Karpas-422 (cell line): Measurements from ENCODE around the gene RCC1. TPM values are rescaled to one million over a fixed set of nuclear protein-coding genes. Genes with fewer than 3 reads are reported as not detected.
"Not testable (repeated sequence)": the region's sequence is repeated elsewhere in the genome, so short reads cannot be mapped to it uniquely, and the experiment has no call there.

ENCODE experiments used
- DNase-seq: peaks from one replicate; pipeline ENCODE4 v3.0.0-alpha.2; 2015
- H2AFZ ChIP-seq: fragments of 200-600 bp; sonication (generic); 2 replicates; pipeline ENCODE4 v1.6.1; 2014; ENCODE audit warnings: antibody characterized with exemption, low read length, mixed read lengths
- H3K27ac ChIP-seq: fragments of 200-600 bp; sonication (generic); 2 replicates; pipeline ENCODE4 v1.5.1; 2014; ENCODE audit warnings: mild to moderate bottlenecking, low read length, moderate library complexity
- H3K27me3 ChIP-seq: fragments of 200-600 bp; sonication (generic); 2 replicates; pipeline ENCODE4 v1.6.1; 2014; ENCODE audit warnings: low read length, mixed read lengths
- H3K36me3 ChIP-seq: fragments of 200-600 bp; sonication (generic); 2 replicates; pipeline ENCODE4 v1.6.1; 2014; ENCODE audit warnings: low read length, mixed read lengths; ENCODE audit not compliant: insufficient read depth
- H3K4me1 ChIP-seq: fragments of 200-600 bp; sonication (generic); 2 replicates; pipeline ENCODE4 v1.6.1; 2014; ENCODE audit warnings: mild to moderate bottlenecking, low read length, mixed read lengths
- H3K4me2 ChIP-seq: fragments of 200-600 bp; sonication (generic); 2 replicates; pipeline ENCODE4 v1.6.1; 2014; ENCODE audit warnings: low read length, low read depth, mild to moderate bottlenecking; ENCODE audit not compliant: poor library complexity, severe bottlenecking
- H3K4me3 ChIP-seq: fragments of 200-600 bp; sonication (generic); 2 replicates; pipeline ENCODE4 v1.5.1; 2014; ENCODE audit warnings: mild to moderate bottlenecking, antibody characterized with exemption, low read length, mixed read lengths
- H3K79me2 ChIP-seq: fragments of 200-600 bp; sonication (generic); 2 replicates; pipeline ENCODE4 v1.6.1; 2014; ENCODE audit warnings: mild to moderate bottlenecking, low read length, mixed read lengths
- H3K9ac ChIP-seq: fragments of 200-600 bp; sonication (generic); 2 replicates; pipeline ENCODE4 v1.6.0; 2014; ENCODE audit warnings: low read length
- H3K9me2 ChIP-seq: fragments of 200-600 bp; sonication (generic), shearing (Covaris generic); replicated peaks from 2 replicates; pipeline ENCODE4 v1.6.0; 2014; ENCODE audit warnings: mild to moderate bottlenecking, low read length, moderate library complexity; ENCODE audit not compliant: insufficient read depth
- H3K9me3 ChIP-seq: fragments of 300-700, 200-600 bp; sonication (generic); 2 replicates; pipeline ENCODE4 v1.6.1; 2014; ENCODE audit warnings: low read length, mixed read lengths
- H4K20me1 ChIP-seq: fragments of 200-600 bp; sonication (generic); 2 replicates; pipeline ENCODE4 v1.6.1; 2014; ENCODE audit warnings: mild to moderate bottlenecking, antibody characterized with exemption, low read length, low read depth; ENCODE audit not compliant: insufficient read depth
- total RNA-seq: library from RNA; depleted of rRNA; stranded (reverse); fragments of >200 nt; shearing (Covaris generic); gene quantifications from 2 replicates; pipeline ENCODE4 v1.2.3, GENCODE V29; 2014; ENCODE audit warnings: low replicate concordance

RCC1 gene
- total RNA-seq, 1 experiment from 2014 or later = 27.5 TPM

DNA sequence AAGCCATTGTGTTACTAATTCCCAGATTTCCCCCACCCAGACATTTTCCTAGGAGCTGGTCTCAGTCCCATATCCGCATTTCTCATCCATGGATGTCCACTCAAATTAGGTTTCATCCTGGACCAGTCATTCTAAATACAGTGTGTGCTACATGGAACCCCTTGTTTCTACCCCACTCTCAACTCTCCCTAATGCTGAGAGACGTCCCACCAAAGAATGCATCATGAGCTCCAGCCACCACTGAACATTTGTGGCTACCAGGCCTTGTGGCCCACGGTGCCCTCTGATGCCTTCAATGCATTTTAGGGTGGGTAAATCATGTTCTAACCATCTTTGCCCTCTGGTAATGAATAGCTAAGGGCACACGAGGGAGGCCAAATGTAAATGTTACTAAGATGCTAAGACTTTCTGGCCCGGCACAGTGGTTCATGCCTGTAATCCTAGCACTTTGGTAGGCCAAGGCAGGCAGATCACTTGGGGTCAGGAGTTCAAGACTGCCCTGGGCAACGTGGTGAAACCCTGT, 72.9 kb downstream of the RCC1 start:
- Histone ChIP-seq H3K4me1 (peaks cover 41% of the 10 kb centered on the region), H3K27ac (peak overlapping the region; percentile 84; the same call in 1 of the 2 replicates), H3K9me2 (no peaks in the 10 kb centered on the region), H3K79me2 (peaks cover 22% of the 10 kb centered on the region), H3K27me3 (no peaks in the 10 kb centered on the region), H3K4me3 (no peak overlapping the region), H3K36me3 (peaks cover 32% of the 10 kb centered on the region), H3K9ac (no peak overlapping the region), H2AFZ (no peak overlapping the region), H3K4me2 (no peak overlapping the region), H4K20me1 (peaks cover 12% of the 10 kb centered on the region), H3K9me3 (no peaks in the 10 kb centered on the region)
- DNase-seq = no peak

DNA sequence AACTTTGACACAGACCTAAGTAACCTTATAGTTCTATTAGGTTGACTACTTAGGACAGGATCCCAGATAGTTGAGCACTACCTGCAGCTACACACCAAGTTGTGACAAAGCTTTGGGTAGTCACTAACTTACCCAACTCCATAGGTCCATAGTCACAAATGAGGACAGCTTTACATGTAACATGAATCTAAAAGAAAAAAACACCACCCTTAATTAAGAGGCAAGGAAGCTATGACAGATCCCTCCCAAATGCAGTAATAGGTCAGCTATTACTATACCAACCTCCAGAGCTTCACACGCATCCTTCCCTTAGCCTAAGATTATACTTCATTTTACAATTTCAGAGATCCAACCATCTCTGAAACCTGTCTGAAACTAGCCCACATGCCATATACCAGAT, 73.6 kb downstream of the RCC1 start:
- Histone ChIP-seq H3K27ac (peak overlapping the region; percentile 84; the same call in 1 of the 2 replicates), H3K79me2 (peaks cover 22% of the 10 kb centered on the region), H2AFZ (no peak overlapping the region), H3K4me2 (peak overlapping the region; percentile 95), H3K36me3 (peaks cover 32% of the 10 kb centered on the region), H3K9me3 (no peaks in the 10 kb centered on the region), H3K9me2 (no peaks in the 10 kb centered on the region), H3K4me3 (peak overlapping the region; percentile 97), H3K4me1 (peaks cover 41% of the 10 kb centered on the region), H4K20me1 (peaks cover 12% of the 10 kb centered on the region), H3K27me3 (no peaks in the 10 kb centered on the region), H3K9ac (peak overlapping the region; percentile 96)
- DNase-seq = no peak

DNA sequence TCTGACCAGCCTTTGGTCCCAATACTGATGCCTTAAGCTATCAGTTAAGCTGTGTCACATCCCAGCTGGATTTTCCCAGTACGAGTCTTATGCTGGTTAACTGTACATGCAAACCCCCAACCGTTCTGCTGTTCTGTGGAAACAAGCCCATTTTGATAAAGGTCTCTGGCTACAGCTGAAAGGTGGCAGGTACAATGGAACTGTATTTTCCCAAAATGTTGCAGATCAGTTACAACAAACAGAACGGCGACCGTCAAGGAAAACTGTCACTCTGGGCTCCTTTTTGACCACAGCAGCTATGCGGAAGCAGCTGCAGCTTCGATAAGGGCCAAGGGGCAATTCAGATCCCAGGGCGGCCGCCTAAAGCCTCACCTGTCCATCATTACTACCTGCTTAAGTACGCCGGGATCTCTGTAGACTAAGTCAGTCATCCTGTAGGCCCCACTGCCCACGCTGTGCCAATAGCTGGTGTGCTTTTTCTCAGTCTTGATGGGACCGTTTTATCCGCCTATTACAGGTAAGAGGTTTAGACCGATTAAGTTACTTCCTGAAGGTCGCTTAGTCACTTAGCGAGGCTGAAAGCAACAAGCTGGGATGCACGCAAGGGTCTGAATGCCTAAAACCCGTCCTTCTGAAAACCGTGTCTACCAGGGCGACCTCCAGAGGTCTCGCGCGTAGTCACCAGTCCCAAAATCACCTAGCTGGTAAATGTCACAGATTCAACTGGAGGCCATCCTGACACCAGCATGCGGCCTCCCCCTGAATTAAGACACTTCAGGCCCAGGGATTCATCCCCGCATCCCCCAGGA, 75.1 kb downstream of the RCC1 start:
- Histone ChIP-seq H3K4me1 (peaks cover 41% of the 10 kb centered on the region), H3K9me3 (no peaks in the 10 kb centered on the region), H4K20me1 (peaks cover 12% of the 10 kb centered on the region), H3K4me2 (peak overlapping the region; percentile 95), H2AFZ (no peak overlapping the region), H3K4me3 (peak overlapping the region; percentile 97), H3K36me3 (peaks cover 32% of the 10 kb centered on the region), H3K27ac (peak overlapping the region; percentile 84), H3K9me2 (no peaks in the 10 kb centered on the region), H3K27me3 (no peaks in the 10 kb centered on the region), H3K79me2 (peaks cover 22% of the 10 kb centered on the region), H3K9ac (peak overlapping the region; percentile 96)
- DNase-seq = peak; percentile 75

DNA sequence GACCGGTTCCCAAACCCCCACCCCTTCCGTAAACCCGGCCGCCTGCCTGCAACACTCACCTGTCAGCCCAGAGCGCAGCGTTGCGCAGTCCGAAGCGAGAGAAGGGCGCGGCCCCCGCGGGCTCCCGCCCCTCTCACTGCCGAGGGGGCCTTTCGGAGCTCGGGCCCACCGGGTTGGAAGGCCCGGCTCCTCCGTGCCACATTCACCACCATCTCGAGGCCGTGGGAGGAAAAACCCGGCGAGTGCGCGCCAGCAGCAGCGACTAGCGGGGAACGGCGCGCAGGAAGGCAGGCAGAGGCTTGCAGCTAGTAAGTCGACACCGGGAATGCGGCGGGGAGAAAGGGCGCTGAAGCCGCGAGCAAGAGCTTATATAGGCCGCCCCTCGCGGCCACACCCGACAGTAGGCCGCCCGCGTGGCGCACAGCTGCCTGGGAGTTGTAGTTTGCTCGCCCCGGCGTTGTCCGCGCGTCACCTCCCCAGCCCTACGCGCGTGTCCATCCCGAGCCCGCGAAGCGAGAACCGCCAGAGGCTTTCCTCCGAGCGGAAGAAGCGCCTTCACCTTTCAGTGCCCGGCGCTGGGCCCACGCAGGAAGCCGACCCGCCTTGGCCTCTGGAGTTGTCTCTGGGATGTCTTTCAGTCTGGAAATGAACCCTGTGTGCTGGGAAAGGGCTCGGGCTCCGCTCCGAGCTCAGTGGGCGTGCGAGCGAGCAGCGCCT, 75.8 kb downstream of the RCC1 start:
- Histone ChIP-seq H3K9me2 (no peaks in the 10 kb centered on the region), H3K9me3 (no peaks in the 10 kb centered on the region), H4K20me1 (peaks cover 12% of the 10 kb centered on the region), H3K4me3 (peak overlapping the region; percentile 97), H3K4me1 (peaks cover 41% of the 10 kb centered on the region), H3K27ac (peak overlapping the region; percentile 84), H3K4me2 (peak overlapping the region; percentile 95), H3K9ac (peak overlapping the region; percentile 96), H3K36me3 (peaks cover 32% of the 10 kb centered on the region), H3K79me2 (peaks cover 22% of the 10 kb centered on the region), H3K27me3 (no peaks in the 10 kb centered on the region), H2AFZ (peak overlapping the region; percentile 90; the same call in 1 of the 2 replicates)
- peak; percentile 98 for DNase-seq

GRCh38 chr1:28582248-28582615, 76.4 kb downstream of the RCC1 start:
- Histone ChIP-seq H2AFZ (peak overlapping the region; percentile 90; the same call in 1 of the 2 replicates), H3K4me2 (peak overlapping the region; percentile 95)

DNA sequence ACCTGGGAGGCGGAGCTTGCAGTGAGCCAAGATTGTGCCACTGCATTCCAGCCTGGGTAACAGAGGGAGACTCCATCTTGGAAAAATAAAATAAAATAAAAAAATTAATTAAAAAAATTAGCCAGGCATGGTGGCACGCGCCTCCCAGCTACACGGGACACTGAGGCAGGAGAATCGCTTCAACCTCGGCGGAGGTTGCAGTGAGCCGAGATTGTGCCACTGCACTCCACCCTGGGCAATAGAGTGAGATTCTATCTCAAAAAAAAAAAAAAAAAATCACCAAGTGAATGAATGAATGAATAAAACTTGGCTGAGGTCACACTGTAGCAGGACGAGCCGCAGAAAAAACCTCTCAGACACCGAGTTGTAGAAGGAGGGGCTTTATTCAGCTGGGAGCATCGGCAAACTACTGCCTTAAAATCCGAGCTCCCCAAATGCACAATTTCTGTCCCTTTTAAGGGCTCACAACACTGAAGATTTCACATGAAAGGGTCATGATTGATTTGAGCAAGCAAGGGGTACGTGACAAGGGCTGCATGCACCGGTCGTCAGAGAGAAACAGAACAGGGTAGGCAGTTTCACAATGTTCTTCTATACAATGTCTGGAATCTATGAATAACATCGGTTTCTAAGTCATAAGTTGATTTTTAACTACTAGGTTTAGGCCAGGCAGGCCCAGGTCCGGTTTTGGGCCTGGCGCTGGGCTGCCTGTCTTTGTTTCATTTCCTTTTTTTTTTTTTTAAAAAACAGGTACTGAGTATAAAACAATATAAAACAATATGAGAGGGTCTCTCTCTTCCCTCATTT, 80.9 kb downstream of the RCC1 start:
- H3K27ac ChIP-seq, H3K9me2 ChIP-seq: not testable (repeated sequence)

More at GRCh38 chr1:28582248-28582615, 76.4 kb downstream of the RCC1 start:
- Histone ChIP-seq H3K27me3 (no peaks in the 10 kb centered on the region), H3K27ac (peak overlapping the region; percentile 56), H3K4me1 (peaks cover 41% of the 10 kb centered on the region), H3K4me3 (peak overlapping the region; percentile 97), H3K9me3 (no peaks in the 10 kb centered on the region), H3K79me2 (peaks cover 22% of the 10 kb centered on the region), H3K36me3 (peaks cover 32% of the 10 kb centered on the region), H3K9ac (peak overlapping the region; percentile 96), H4K20me1 (peaks cover 12% of the 10 kb centered on the region), H3K9me2 (no peaks in the 10 kb centered on the region)
- DNase-seq = no peak

More for the DNA sequence above, 80.9 kb downstream of the RCC1 start:
- not testable (repeated sequence) for H4K20me1 ChIP-seq, H3K4me3 ChIP-seq, H3K4me1 ChIP-seq, H3K9me3 ChIP-seq, H3K36me3 ChIP-seq, H3K27me3 ChIP-seq, H2AFZ ChIP-seq, DNase-seq, H3K9ac ChIP-seq, H3K79me2 ChIP-seq, H3K4me2 ChIP-seq
